Panc1 (cell line): ENCODE results near the gene KMO. TPM values are rescaled to one million over a fixed set of nuclear protein-coding genes. Genes with fewer than 3 reads are reported as not detected.

Experiments used
- ATAC-seq: fragments of 200-7000 bp; cut with Tn5 transposase; 2 replicates; pipeline ENCODE4 v1.9.1; 2020; ENCODE audit warnings: mild to moderate bottlenecking, moderate library complexity
- BruUV-seq: library from RNA; stranded (reverse); fragments of 400-500 nt; replicated peaks from 2 replicates; lab custom pipeline; 2021; lab: Mats Ljungman, UMichigan
- CTCF ChIA-PET: fragments of 300-600 bp; sonication (Branson Sonifier 250); formaldehyde crosslinking; loops from one replicate; lab custom pipeline; 2022; ENCODE audit warnings: antibody characterized with exemption; lab: Charles Lee
- POLR2A ChIA-PET: fragments of 300-600 bp; sonication (Branson Sonifier 250); formaldehyde crosslinking; loops from one replicate; lab custom pipeline; 2022; ENCODE audit warnings: antibody characterized with exemption; lab: Charles Lee
- DNase-seq: peaks from one replicate; pipeline ENCODE4 v3.0.0-alpha.2; 2010; ENCODE audit warnings: low read depth, low spot score
- H3K27ac ChIP-seq: 2 replicates; pipeline ENCODE4 v1.5.1; 2011; ENCODE audit warnings: mild to moderate bottlenecking, low read length, inconsistent platforms
- H3K27me3 ChIP-seq: fragments of 200-500 bp; sonication (Bioruptor generic); 2 replicates; pipeline ENCODE4 v1.6.0; 2014; ENCODE audit warnings: low read length, inconsistent platforms; ENCODE audit not compliant: control insufficient read depth, insufficient read depth
- H3K36me3 ChIP-seq: fragments of 200-500 bp; sonication (Bioruptor generic); 2 replicates; pipeline ENCODE4 v1.5.1; 2014; ENCODE audit warnings: inconsistent platforms, mild to moderate bottlenecking, low read length, moderate library complexity; ENCODE audit not compliant: control insufficient read depth, insufficient read depth
- H3K4me1 ChIP-seq: 2 replicates; pipeline ENCODE4 v1.5.1; 2011; ENCODE audit warnings: inconsistent platforms, mild to moderate bottlenecking, low read length, moderate library complexity; ENCODE audit not compliant: control insufficient read depth, insufficient read depth
- H3K4me3 ChIP-seq, 2 experiments: 2 replicates each; pipeline ENCODE4 v1.5.1; 2011 to 2012; ENCODE audit warnings: low read depth in 2 of 2, low read length in 2 of 2, mild to moderate bottlenecking in 2 of 2, inconsistent platforms in 1 of 2, moderate library complexity in 1 of 2
- H3K9me3 ChIP-seq: fragments of 200-500 bp; sonication (Bioruptor generic); 2 replicates; pipeline ENCODE4 v1.5.1; 2014; ENCODE audit warnings: low read depth, mild to moderate bottlenecking, inconsistent platforms, low read length, moderate library complexity; ENCODE audit not compliant: control insufficient read depth, insufficient read depth
- CTCF ChIP-seq: fragments of 450-650 bp; IDR thresholded peaks from 2 replicates; pipeline ENCODE4 v1.5.1; 2017; ENCODE audit warnings: mild to moderate bottlenecking
- POLR2AphosphoS5 ChIP-seq: IDR thresholded peaks from 2 replicates; pipeline ENCODE4 v1.6.1; 2012; ENCODE audit warnings: mild to moderate bottlenecking, low read depth, low read length, moderate library complexity
- REST ChIP-seq, 2 experiments: IDR thresholded peaks; 2 replicates each; pipeline ENCODE4 v1.6.1; 2011 to 2012; ENCODE audit warnings: low read depth in 2 of 2, control low read depth in 1 of 2, low read length in 1 of 2, mild to moderate bottlenecking in 1 of 2, moderate library complexity in 1 of 2; ENCODE audit not compliant: insufficient read depth in 1 of 2
- SIN3A ChIP-seq: IDR thresholded peaks from 2 replicates; pipeline ENCODE4 v1.6.1; 2012; ENCODE audit warnings: low read depth, mild to moderate bottlenecking, low read length, moderate library complexity, borderline replicate concordance; ENCODE audit not compliant: insufficient read depth
- TCF7L2 ChIP-seq: IDR thresholded peaks from 2 replicates; pipeline ENCODE4 v1.6.1; 2011; ENCODE audit warnings: mild to moderate bottlenecking, low read depth, low read length, inconsistent platforms
- in situ Hi-C: cut with HindIII; loops from 2 replicates; pipeline ENCODE4 v1.10.0; 2016; ENCODE audit warnings: low sequenced_read_pairs, low pct_unique_long_range_greater_than_20kb
- intact Hi-C: fragments of 100-400 bp; cut with micrococcal nuclease; formaldehyde crosslinking; loops from one replicate; pipeline ENCODE4 v1.10.0; 2022; ENCODE audit not compliant: unreplicated experiment
- total RNA-seq: library from RNA; stranded (reverse); gene quantifications from one replicate; pipeline ENCODE4 v1.2.1, GENCODE V29; 2021; ENCODE audit not compliant: unreplicated experiment

The KMO gene
- total RNA-seq, 1 experiment from 2014 or later: 1.8 TPM

GRCh38 chr1:241627453-241628259 is 95.5 kb downstream of the KMO start:
- no peak for DNase-seq
- Histone ChIP-seq H3K27me3 (no peaks in the 10 kb centered on the region), H3K4me1 (peaks cover 11% of the 10 kb centered on the region; the same call in 1 of the 2 replicates), H3K9me3 (no peaks in the 10 kb centered on the region), H3K4me3 (no peak overlapping the region), H3K27ac (peak overlapping the region; percentile 57), H3K36me3 (no peaks in the 10 kb centered on the region; the same call in 1 of the 2 replicates)
- in situ Hi-C loops: no loop called here
- CTCF ChIA-PET: interaction anchor here (0.7 to 1.0 kb wide), 2 partner anchors 10 to 93 kb away, joined by 3 to 4 read pairs; no protein-coding TSS in a partner anchor
- ATAC-seq: peak; percentile 80
- POLR2A ChIA-PET: no interaction called here
- TF ChIP-seq SIN3A (no peak), REST (IDR thresholded peaks at IDR 0.05; ENCODE audit: insufficient read depth in 1 of 2, low read depth in 2 of 2, low read length in 1 of 2) (no peak), TCF7L2 (no peak), POLR2AphosphoS5 (0 out of 2 replicates have a peak, but pooled peaks have one; percentile 23), CTCF (peak; percentile 66; the same call in 1 of the 2 replicates)
- BruUV-seq: no TSS peak
- intact Hi-C loops: loop anchor here (1.0 kb wide), 1 partner anchor 96 kb away; no protein-coding TSS in a partner anchor

GRCh38 chr1:241630005-241630404 is 97.8 kb downstream of the KMO start:
- DNase-seq (no peak), ATAC-seq (no peak)
- intact Hi-C loops (no loop called here), in situ Hi-C loops (no loop called here)
- H3K27ac ChIP-seq: no peak overlapping the region
- BruUV-seq: no TSS peak
- TF ChIP-seq REST (IDR thresholded peaks at IDR 0.05; ENCODE audit: insufficient read depth in 1 of 2, low read depth in 2 of 2, low read length in 1 of 2) (no peak), POLR2AphosphoS5 (no peak), TCF7L2 (no peak), CTCF (no peak), SIN3A (no peak)
- H3K9me3 ChIP-seq: no peaks in the 10 kb centered on the region
- H3K4me1 ChIP-seq: peaks cover 11% of the 10 kb centered on the region; the same call in 1 of the 2 replicates
- ChIA-PET POLR2A (no interaction called here), CTCF (interaction anchor here (0.6 kb wide), 1 partner anchor 103 kb away, joined by 3 read pairs; no protein-coding TSS in a partner anchor)
- no peak overlapping the region for H3K4me3 ChIP-seq
- peaks cover 3% of the 10 kb centered on the region; the same call in 1 of the 2 replicates for H3K36me3 ChIP-seq
- H3K27me3 ChIP-seq: no peaks in the 10 kb centered on the region
